ENCODE data around the gene SLC25A47.

SLC25A47 gene

DNA sequence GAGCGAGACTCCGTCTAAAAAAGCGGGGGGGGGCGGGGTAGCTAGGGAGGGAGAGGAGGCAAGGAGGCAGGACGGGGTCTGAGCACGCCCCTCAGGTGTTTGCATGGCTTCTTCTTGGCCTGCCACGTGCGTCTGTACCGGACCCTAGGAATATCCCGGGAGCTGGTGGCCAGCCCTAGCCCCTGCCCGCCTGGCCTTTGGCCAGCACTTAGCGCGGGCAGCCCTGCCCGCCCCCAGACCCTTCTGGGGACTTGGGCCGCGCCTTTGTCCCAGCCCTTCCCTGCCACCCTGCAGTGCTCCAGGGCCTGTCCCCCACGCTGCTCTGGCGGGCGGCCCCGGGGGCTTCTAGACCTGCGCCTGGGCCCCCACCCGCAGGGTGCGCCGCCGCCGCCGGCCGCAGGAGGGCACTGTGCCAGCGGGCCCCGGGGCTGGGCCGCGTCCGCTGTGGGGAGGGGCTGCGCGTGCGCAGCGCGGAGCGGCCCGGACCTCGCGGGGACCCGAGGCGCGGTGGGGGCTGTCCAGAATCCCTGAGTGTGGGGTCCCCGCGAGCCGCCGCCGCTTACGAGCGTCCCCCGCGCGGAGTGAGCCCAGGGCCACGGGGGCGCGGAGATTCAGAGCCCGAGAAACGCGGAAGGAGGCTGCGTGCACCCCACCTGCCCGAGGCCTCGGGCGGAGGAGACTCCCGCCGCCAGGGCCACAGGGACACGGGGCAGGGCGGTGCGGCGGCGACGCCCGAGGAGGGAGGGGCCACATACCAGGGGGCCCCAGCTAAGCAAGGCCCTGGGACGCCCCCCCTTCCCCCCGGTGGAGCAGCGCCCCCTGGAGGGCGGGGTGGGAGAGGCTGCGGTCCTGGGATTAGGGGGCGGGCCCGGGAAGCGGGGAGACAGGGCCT is 37.9 kb upstream of the SLC25A47 start:
- Histone ChIP-seq H3K36me3 (replicated peaks in 1 of 2; ENCODE audit: control insufficient read depth in 2 of 2, insufficient read depth in 2 of 2, low read length in 2 of 2) (peaks cover 17 to 42% of the 10 kb centered on the region in 2 donors), H3K4me3 (ENCODE audit: low read length in 2 of 2) (peak overlapping the region in 1 of 2 donors; percentile 87), H2BK120ac (ENCODE audit: low read depth, low read length) (no peak overlapping the region), H3K79me1 (ENCODE audit: low read depth, low read length) (peaks cover 9% of the 10 kb centered on the region), H2BK12ac (ENCODE audit: low read length) (no peak overlapping the region), H3K27me3 (ENCODE audit: control insufficient read depth in 3 of 3, insufficient read depth in 3 of 3, low read depth in 1 of 3, low read length in 3 of 3) (no peaks in the 10 kb centered on the region), H4K91ac (ENCODE audit: low read depth, low read length, poor library complexity) (no peak overlapping the region), H2BK5ac (ENCODE audit: low read length) (peak overlapping the region; percentile 62), H4K8ac (ENCODE audit: low read depth, low read length) (peak overlapping the region; percentile 89), H3K4ac (ENCODE audit: low read length) (peak overlapping the region; percentile 97), H2AK5ac (ENCODE audit: low read depth, low read length) (peak overlapping the region; percentile 53), H3K27ac (replicated peaks; ENCODE audit: low read length) (peak overlapping the region; percentile 38), H3K9ac (ENCODE audit: low read depth, low read length, poor library complexity) (peak overlapping the region; percentile 99), H3K4me1 (ENCODE audit: control insufficient read depth in 2 of 2, insufficient read depth in 1 of 2, low read depth in 1 of 2, low read length in 2 of 2) (peaks cover 3 to 9% of the 10 kb centered on the region in 2 donors), H3K4me2 (ENCODE audit: insufficient read depth, low read length, poor library complexity, severe bottlenecking) (peak overlapping the region; percentile 79), H3K9me3 (replicated peaks in 1 of 2; ENCODE audit: control insufficient read depth in 2 of 2, insufficient read depth in 1 of 2, low read depth in 1 of 2, low read length in 2 of 2) (peaks cover 0 to 1% of the 10 kb centered on the region in 2 donors), H2AFZ (ENCODE audit: low read length) (no peak overlapping the region), H3K18ac (ENCODE audit: low read length) (peak overlapping the region; percentile 100), H3K23ac (ENCODE audit: low read depth, low read length, poor library complexity) (peak overlapping the region; percentile 69), H3K14ac (ENCODE audit: low read length) (peak overlapping the region; percentile 77), H2BK15ac (ENCODE audit: low read length) (no peak overlapping the region)
- peak; percentile 66 for DNase-seq (ENCODE audit: low spot score)
- WGBS, 2 donors (ENCODE audit: extremely low coverage in 2 of 2, insufficient read length in 2 of 2, insufficient replicate concordance in 1 of 2) = no CpG with 5 or more reads among the region's 82 CpGs

DNA sequence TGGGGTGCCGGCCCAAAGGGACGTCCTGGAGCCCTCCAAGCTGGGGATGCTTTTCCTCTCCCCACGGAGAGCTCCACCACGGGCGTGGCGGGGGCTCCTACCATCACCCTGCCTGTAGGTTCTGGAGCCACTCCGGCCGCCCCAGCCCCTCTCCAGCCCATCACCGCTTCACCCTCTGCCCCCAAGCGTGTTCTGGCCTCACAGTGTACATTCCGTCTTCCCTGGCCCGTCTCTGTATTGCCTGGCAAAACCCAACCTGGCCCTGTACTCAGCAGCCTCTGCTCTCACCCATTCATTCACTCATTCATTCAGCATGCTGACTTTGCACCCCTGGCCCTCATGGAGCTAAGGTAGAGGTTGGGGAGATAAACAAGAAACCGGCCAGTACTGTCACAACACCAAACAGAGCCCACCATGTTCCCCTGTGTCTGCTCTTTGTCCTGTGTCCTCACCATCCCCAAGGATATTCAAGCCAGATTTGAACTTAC is 37.2 kb upstream of the SLC25A47 start:
- no peak overlapping the region for H2BK15ac ChIP-seq (ENCODE audit: low read length)
- no peak overlapping the region for H2AFZ ChIP-seq (ENCODE audit: low read length)
- H3K14ac ChIP-seq (ENCODE audit: low read length) = no peak overlapping the region
- peaks cover 6 to 9% of the 10 kb centered on the region in 2 donors for H3K4me1 ChIP-seq (ENCODE audit: control insufficient read depth in 2 of 2, insufficient read depth in 1 of 2, low read depth in 1 of 2, low read length in 2 of 2)
- peak overlapping the region; percentile 53 for H2AK5ac ChIP-seq (ENCODE audit: low read depth, low read length)
- H3K4ac ChIP-seq (ENCODE audit: low read length) = no peak overlapping the region
- peaks cover 12% of the 10 kb centered on the region for H3K79me1 ChIP-seq (ENCODE audit: low read depth, low read length)
- H3K23ac ChIP-seq (ENCODE audit: low read depth, low read length, poor library complexity) = no peak overlapping the region
- H3K27me3 ChIP-seq (ENCODE audit: control insufficient read depth in 3 of 3, insufficient read depth in 3 of 3, low read depth in 1 of 3, low read length in 3 of 3) = no peaks in the 10 kb centered on the region
- H3K18ac ChIP-seq (ENCODE audit: low read length) = no peak overlapping the region
- H3K9me3 ChIP-seq (replicated peaks in 1 of 2; ENCODE audit: control insufficient read depth in 2 of 2, insufficient read depth in 1 of 2, low read depth in 1 of 2, low read length in 2 of 2) = peaks cover 0 to 1% of the 10 kb centered on the region in 2 donors
- peak overlapping the region; percentile 62 for H2BK5ac ChIP-seq (ENCODE audit: low read length)
- no peak overlapping the region for H3K9ac ChIP-seq (ENCODE audit: low read depth, low read length, poor library complexity)
- no peak overlapping the region for H2BK12ac ChIP-seq (ENCODE audit: low read length)
- H3K36me3 ChIP-seq (replicated peaks in 1 of 2; ENCODE audit: control insufficient read depth in 2 of 2, insufficient read depth in 2 of 2, low read length in 2 of 2) = peaks cover 21 to 42% of the 10 kb centered on the region in 2 donors
- no peak overlapping the region for H3K27ac ChIP-seq (replicated peaks; ENCODE audit: low read length)
- no peak overlapping the region for H2BK120ac ChIP-seq (ENCODE audit: low read depth, low read length)
- H4K8ac ChIP-seq (ENCODE audit: low read depth, low read length) = no peak overlapping the region
- H3K4me2 ChIP-seq (ENCODE audit: insufficient read depth, low read length, poor library complexity, severe bottlenecking) = no peak overlapping the region
- no CpG with 5 or more reads among the region's 13 CpGs for WGBS, 2 donors (ENCODE audit: extremely low coverage in 2 of 2, insufficient read length in 2 of 2, insufficient replicate concordance in 1 of 2)
- H4K91ac ChIP-seq (ENCODE audit: low read depth, low read length, poor library complexity) = no peak overlapping the region
- no peak for DNase-seq (ENCODE audit: low spot score)
- H3K4me3 ChIP-seq (ENCODE audit: low read length in 2 of 2) = no peak overlapping the region

DNA sequence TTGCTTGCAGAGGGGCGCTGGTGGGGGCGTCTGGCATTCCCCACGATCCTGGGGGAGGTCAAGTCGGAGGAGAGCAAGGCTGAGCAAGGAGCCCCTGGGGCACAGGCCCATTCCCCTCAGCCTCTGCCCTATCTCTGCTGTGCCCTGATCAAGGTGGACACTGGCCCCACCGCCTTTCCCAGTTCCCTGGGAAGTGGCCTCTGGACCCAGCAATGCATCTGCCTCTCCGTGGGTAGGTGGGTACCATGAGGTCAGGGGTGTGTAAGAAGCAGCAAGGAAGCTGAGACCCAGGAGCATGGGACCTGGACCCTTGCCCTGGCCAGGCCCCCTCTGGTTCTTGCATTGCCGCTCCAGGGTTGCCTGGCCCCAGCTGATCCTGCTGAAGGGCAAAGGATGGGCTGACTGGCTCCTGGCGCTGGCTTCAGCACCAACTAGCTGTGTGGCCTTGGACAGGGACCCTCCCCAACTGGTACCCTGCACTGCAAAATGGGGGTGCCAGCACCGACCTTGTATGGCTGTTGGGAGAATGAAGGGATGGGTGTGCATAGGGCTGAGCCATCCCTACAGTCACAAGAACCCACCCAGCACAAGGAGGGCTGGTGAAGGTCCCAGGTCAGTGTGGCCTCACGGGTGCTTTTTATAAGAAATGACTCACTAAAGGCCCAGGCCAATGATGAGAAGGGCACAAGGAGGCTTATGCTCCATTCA is 36.5 kb upstream of the SLC25A47 start:
- no peak overlapping the region for H3K4ac ChIP-seq (ENCODE audit: low read length)
- H2AFZ ChIP-seq (ENCODE audit: low read length) = no peak overlapping the region
- H3K9me3 ChIP-seq (replicated peaks in 1 of 2; ENCODE audit: control insufficient read depth in 2 of 2, insufficient read depth in 1 of 2, low read depth in 1 of 2, low read length in 2 of 2) = peaks cover 0 to 1% of the 10 kb centered on the region in 2 donors
- no peak overlapping the region for H3K18ac ChIP-seq (ENCODE audit: low read length)
- H3K79me1 ChIP-seq (ENCODE audit: low read depth, low read length) = peaks cover 14% of the 10 kb centered on the region
- peak overlapping the region; percentile 30 for H3K27ac ChIP-seq (replicated peaks; ENCODE audit: low read length)
- H3K9ac ChIP-seq (ENCODE audit: low read depth, low read length, poor library complexity) = no peak overlapping the region
- WGBS, 2 donors (ENCODE audit: extremely low coverage in 2 of 2, insufficient read length in 2 of 2, insufficient replicate concordance in 1 of 2) = no CpG with 5 or more reads among the region's 10 CpGs
- DNase-seq (ENCODE audit: low spot score) = no peak
- H3K27me3 ChIP-seq (ENCODE audit: control insufficient read depth in 3 of 3, insufficient read depth in 3 of 3, low read depth in 1 of 3, low read length in 3 of 3) = no peaks in the 10 kb centered on the region
- peak overlapping the region; percentile 81 for H3K23ac ChIP-seq (ENCODE audit: low read depth, low read length, poor library complexity)
- H4K91ac ChIP-seq (ENCODE audit: low read depth, low read length, poor library complexity) = no peak overlapping the region
- no peak overlapping the region for H3K4me2 ChIP-seq (ENCODE audit: insufficient read depth, low read length, poor library complexity, severe bottlenecking)
- H3K4me3 ChIP-seq (ENCODE audit: low read length in 2 of 2) = no peak overlapping the region
- H3K4me1 ChIP-seq (ENCODE audit: control insufficient read depth in 2 of 2, insufficient read depth in 1 of 2, low read depth in 1 of 2, low read length in 2 of 2) = peaks cover 6 to 9% of the 10 kb centered on the region in 2 donors
- H2BK5ac ChIP-seq (ENCODE audit: low read length) = no peak overlapping the region
- H2AK5ac ChIP-seq (ENCODE audit: low read depth, low read length) = peak overlapping the region; percentile 64
- H3K36me3 ChIP-seq (replicated peaks in 1 of 2; ENCODE audit: control insufficient read depth in 2 of 2, insufficient read depth in 2 of 2, low read length in 2 of 2) = peaks cover 26 to 42% of the 10 kb centered on the region in 2 donors
- H3K14ac ChIP-seq (ENCODE audit: low read length) = peak overlapping the region; percentile 49
- no peak overlapping the region for H2BK120ac ChIP-seq (ENCODE audit: low read depth, low read length)
- peak overlapping the region; percentile 92 for H2BK12ac ChIP-seq (ENCODE audit: low read length)
- no peak overlapping the region for H2BK15ac ChIP-seq (ENCODE audit: low read length)
- H4K8ac ChIP-seq (ENCODE audit: low read depth, low read length) = no peak overlapping the region

All from neuronal stem cell (in vitro differentiated cells).